K562 (cell line): Measurements from ENCODE around the gene ATG4D. TPM values are rescaled to one million over a fixed set of nuclear protein-coding genes. Genes with fewer than 3 reads are reported as not detected.

ENCODE experiments used
- BHLHE40 ChIP-seq: IDR thresholded peaks from 2 replicates; pipeline ENCODE4 v1.6.1; 2011; ENCODE audit warnings: low read length, improper control_type of control experiment
- BRCA1 ChIP-seq, 2 experiments: fragments of 450-650 bp in 1 of 2; sonication (generic) in 1 of 2; formaldehyde crosslinking in 1 of 2; IDR thresholded peaks; 2 replicates each; pipeline versions ENCODE4 v1.5.0 to v1.6.1; 2017 to 2020; ENCODE audit warnings: mild to moderate bottlenecking in 1 of 2, missing genetic modification reagents in 1 of 2
- CREM ChIP-seq: IDR thresholded peaks from 2 replicates; pipeline ENCODE4 v1.6.1; 2014; ENCODE audit warnings: antibody characterized with exemption, low read depth
- CXXC5 ChIP-seq: fragments of 250-450 bp; sonication (Bioruptor Pico); IDR thresholded peaks from 2 replicates; pipeline ENCODE4 v1.8.0; 2022; ENCODE audit warnings: inconsistent platforms, mild to moderate bottlenecking, moderate library complexity
- DACH1 ChIP-seq: fragments of 450-650 bp; IDR thresholded peaks from 2 replicates; pipeline ENCODE4 v1.6.1; 2018; ENCODE audit not compliant: partially characterized antibody
- FOXP1 ChIP-seq: sonication (generic); formaldehyde crosslinking; IDR thresholded peaks from 2 replicates; pipeline ENCODE4 v1.8.0; 2022; ENCODE audit warnings: mild to moderate bottlenecking, missing genetic modification reagents
- NR0B1 ChIP-seq: fragments of 450-650 bp; IDR thresholded peaks from one replicate; pipeline ENCODE4 v1.6.1; 2018; ENCODE audit warnings: mild to moderate bottlenecking, moderate library complexity; ENCODE audit not compliant: partially characterized antibody
- SMAD2 ChIP-seq: fragments of 150-350 bp; IDR thresholded peaks from 2 replicates; pipeline ENCODE4 v1.6.1; 2014; ENCODE audit warnings: low read depth, mild to moderate bottlenecking, low read length
- SOX6 ChIP-seq: fragments of 450-650 bp; IDR thresholded peaks from 2 replicates; pipeline ENCODE4 v1.6.1; 2014; ENCODE audit warnings: mild to moderate bottlenecking
- ZFP91 ChIP-seq: sonication (generic); formaldehyde crosslinking; IDR thresholded peaks from 2 replicates; pipeline ENCODE4 v1.8.0; 2022; ENCODE audit warnings: mild to moderate bottlenecking, missing genetic modification reagents
- ZNF124 ChIP-seq: sonication (generic); formaldehyde crosslinking; IDR thresholded peaks from 2 replicates; pipeline ENCODE4 v1.8.1; 2022; ENCODE audit warnings: missing genetic modification reagents
- ZNF184 ChIP-seq: sonication (generic); formaldehyde crosslinking; IDR thresholded peaks from 2 replicates; pipeline ENCODE4 v1.5.0; 2020; ENCODE audit warnings: missing genetic modification reagents
- ZNF274 ChIP-seq: IDR thresholded peaks from 2 replicates; pipeline ENCODE4 v1.6.1; 2011; ENCODE audit warnings: low read depth, mild to moderate bottlenecking, low read length, moderate library complexity, borderline replicate concordance
- polyA plus RNA-seq, 8 experiments: library from polyadenylated mRNA; depleted of rRNA in 4 of 8; stranded (reverse) in 5 of 8; unstranded in 3 of 8; fragments of >200 nt; fragmentation: Nextera tagmentation in 2 of 8; fragmentation: Illumina TruSeq in 1 of 8; extraction: Ambion mirVana in 2 of 8; extraction: Trizol in 1 of 8; gene quantifications; 2 replicates each; pipeline versions ENCODE4 v1.2.1 to v1.2.3, GENCODE V29; 2011 to 2014; ENCODE audit warnings: inconsistent platforms in 1 of 8, missing spikeins in 1 of 8
- total RNA-seq, 7 experiments: library from RNA; depleted of rRNA in 6 of 7; stranded (reverse); fragments of >200 nt in 6 of 7; fragmentation: Illumina TruSeq in 2 of 7; extraction: Trizol in 2 of 7; gene quantifications; 2 replicates each; pipeline versions ENCODE4 v1.2.1 to v1.2.3, GENCODE V29; 2011 to 2021; ENCODE audit warnings: low replicate concordance in 1 of 7
- TF ChIP-seq, protein P1 (sequence below): fragments of 250-450 bp; sonication (Bioruptor Pico); IDR thresholded peaks from 2 replicates; pipeline ENCODE4 v1.4.0; 2020
- TF ChIP-seq, protein P2 (sequence below): fragments of 450-650 bp; IDR thresholded peaks from 2 replicates; pipeline ENCODE4 v1.6.1; 2016
- TF ChIP-seq, protein P3 (sequence below): fragments of 250-450 bp; sonication (Bioruptor Pico); IDR thresholded peaks from 2 replicates; pipeline ENCODE4 v1.5.0; 2021

ATG4D gene
- total and polyA plus RNA-seq, 9 of the 15 experiments (the other 6 are each of a cell fraction or from before 2014, with no cell fraction given), result 0.51 to 66.1 (median 22.9) TPM

DNA sequence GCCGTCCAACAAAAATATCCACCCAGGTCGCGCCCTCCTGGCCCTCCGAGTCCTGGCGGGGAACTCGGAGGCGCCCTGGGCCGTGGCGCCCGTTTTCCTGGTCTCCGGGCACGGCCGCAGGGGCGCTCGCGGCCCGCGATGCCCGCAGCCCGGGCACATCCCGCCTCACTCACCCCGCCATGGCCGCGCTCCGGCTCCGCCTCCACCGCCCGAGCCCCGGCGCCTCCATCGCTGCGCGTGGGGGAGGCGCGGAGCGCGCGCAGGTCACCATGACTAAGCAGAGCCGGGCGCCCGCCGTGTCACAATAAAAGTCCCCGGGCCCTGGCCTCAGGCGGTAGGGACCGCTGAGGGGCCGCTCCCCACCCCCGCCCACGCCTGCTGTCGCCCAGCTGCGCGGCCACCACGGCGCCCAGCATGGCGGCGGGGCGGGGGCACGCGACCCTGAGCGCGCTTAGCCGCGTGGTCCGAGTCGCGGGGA, 41.1 kb upstream of the ATG4D start (continued):
- TF ChIP-seq BRCA1 (IDR thresholded peaks at IDR 0.05) (no peak), BRCA1 (CRISPR knock-in tag; IDR thresholded peaks at IDR 0.05) (no peak), SOX6 (peak; percentile 67), DACH1 (peak; percentile 55), CREM (peak; percentile 78), NR0B1 (no peak), FOXP1 (peak; percentile 86), ZFP91 (CRISPR knock-in tag) (no peak), ZNF124 (CRISPR knock-in tag) (peak; percentile 20; the same call in 1 of the 2 replicates), CXXC5 (peak; percentile 98), BHLHE40 (peak; percentile 84), ZNF274 (no peak), SMAD2 (no peak), ZNF184 (CRISPR knock-in tag) (no peak)
- TF ChIP-seq, protein P1, sequence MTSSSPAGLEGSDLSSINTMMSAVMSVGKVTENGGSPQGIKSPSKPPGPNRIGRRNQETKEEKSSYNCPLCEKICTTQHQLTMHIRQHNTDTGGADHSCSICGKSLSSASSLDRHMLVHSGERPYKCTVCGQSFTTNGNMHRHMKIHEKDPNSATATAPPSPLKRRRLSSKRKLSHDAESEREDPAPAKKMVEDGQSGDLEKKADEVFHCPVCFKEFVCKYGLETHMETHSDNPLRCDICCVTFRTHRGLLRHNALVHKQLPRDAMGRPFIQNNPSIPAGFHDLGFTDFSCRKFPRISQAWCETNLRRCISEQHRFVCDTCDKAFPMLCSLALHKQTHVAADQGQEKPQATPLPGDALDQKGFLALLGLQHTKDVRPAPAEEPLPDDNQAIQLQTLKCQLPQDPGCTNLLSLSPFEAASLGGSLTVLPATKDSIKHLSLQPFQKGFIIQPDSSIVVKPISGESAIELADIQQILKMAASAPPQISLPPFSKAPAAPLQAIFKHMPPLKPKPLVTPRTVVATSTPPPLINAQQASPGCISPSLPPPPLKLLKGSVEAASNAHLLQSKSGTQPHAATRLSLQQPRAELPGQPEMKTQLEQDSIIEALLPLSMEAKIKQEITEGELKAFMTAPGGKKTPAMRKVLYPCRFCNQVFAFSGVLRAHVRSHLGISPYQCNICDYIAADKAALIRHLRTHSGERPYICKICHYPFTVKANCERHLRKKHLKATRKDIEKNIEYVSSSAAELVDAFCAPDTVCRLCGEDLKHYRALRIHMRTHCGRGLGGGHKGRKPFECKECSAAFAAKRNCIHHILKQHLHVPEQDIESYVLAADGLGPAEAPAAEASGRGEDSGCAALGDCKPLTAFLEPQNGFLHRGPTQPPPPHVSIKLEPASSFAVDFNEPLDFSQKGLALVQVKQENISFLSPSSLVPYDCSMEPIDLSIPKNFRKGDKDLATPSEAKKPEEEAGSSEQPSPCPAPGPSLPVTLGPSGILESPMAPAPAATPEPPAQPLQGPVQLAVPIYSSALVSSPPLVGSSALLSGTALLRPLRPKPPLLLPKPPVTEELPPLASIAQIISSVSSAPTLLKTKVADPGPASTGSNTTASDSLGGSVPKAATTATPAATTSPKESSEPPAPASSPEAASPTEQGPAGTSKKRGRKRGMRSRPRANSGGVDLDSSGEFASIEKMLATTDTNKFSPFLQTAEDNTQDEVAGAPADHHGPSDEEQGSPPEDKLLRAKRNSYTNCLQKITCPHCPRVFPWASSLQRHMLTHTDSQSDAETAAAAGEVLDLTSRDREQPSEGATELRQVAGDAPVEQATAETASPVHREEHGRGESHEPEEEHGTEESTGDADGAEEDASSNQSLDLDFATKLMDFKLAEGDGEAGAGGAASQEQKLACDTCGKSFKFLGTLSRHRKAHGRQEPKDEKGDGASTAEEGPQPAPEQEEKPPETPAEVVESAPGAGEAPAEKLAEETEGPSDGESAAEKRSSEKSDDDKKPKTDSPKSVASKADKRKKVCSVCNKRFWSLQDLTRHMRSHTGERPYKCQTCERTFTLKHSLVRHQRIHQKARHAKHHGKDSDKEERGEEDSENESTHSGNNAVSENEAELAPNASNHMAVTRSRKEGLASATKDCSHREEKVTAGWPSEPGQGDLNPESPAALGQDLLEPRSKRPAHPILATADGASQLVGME, result 0 out of 2 replicates have a peak, but pooled peaks have one; percentile 48
- TF ChIP-seq, protein P2, sequence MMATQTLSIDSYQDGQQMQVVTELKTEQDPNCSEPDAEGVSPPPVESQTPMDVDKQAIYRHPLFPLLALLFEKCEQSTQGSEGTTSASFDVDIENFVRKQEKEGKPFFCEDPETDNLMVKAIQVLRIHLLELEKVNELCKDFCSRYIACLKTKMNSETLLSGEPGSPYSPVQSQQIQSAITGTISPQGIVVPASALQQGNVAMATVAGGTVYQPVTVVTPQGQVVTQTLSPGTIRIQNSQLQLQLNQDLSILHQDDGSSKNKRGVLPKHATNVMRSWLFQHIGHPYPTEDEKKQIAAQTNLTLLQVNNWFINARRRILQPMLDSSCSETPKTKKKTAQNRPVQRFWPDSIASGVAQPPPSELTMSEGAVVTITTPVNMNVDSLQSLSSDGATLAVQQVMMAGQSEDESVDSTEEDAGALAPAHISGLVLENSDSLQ, result no peak
- TF ChIP-seq, protein P3, sequence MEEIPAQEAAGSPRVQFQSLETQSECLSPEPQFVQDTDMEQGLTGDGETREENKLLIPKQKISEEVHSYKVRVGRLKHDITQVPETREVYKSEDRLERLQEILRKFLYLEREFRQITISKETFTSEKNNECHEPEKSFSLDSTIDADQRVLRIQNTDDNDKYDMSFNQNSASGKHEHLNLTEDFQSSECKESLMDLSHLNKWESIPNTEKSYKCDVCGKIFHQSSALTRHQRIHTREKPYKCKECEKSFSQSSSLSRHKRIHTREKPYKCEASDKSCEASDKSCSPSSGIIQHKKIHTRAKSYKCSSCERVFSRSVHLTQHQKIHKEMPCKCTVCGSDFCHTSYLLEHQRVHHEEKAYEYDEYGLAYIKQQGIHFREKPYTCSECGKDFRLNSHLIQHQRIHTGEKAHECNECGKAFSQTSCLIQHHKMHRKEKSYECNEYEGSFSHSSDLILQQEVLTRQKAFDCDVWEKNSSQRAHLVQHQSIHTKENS (CRISPR knock-in tag), result no peak
